HCT116 (cell line): ENCODE results near the gene CAB39.

ENCODE experiments used
- CEBPB ChIP-seq: IDR thresholded peaks from 2 replicates; pipeline ENCODE4 v1.6.1; 2012; ENCODE audit warnings: low read depth
- EGR1 ChIP-seq: IDR thresholded peaks from 2 replicates; pipeline ENCODE4 v1.6.1; 2012; ENCODE audit warnings: low read depth
- EZH2 ChIP-seq: fragments of 200-600 bp; sonication (generic); IDR thresholded peaks from 2 replicates; pipeline ENCODE4 v1.6.1; 2017; ENCODE audit warnings: antibody characterized with exemption, mixed run types
- EZH2phosphoT487 ChIP-seq: fragments of 200-600 bp; IDR thresholded peaks from 2 replicates; pipeline ENCODE4 v1.6.1; 2018; ENCODE audit warnings: antibody characterized with exemption, borderline replicate concordance
- JUND ChIP-seq: IDR thresholded peaks from 2 replicates; pipeline ENCODE4 v1.6.1; 2012
- POLR2A ChIP-seq: IDR thresholded peaks from 2 replicates; pipeline ENCODE4 v1.7.0; 2011; ENCODE audit warnings: borderline replicate concordance; ENCODE audit not compliant: insufficient read depth, insufficient read length; ENCODE audit errors: extremely low read depth
- POLR2AphosphoS5 ChIP-seq: IDR thresholded peaks from 2 replicates; pipeline ENCODE4 v1.6.1; 2011; ENCODE audit warnings: mild to moderate bottlenecking, low read depth, low read length, moderate library complexity
- SP1 ChIP-seq: IDR thresholded peaks from 2 replicates; pipeline ENCODE4 v1.6.1; 2012; ENCODE audit warnings: low read depth
- YY1 ChIP-seq: IDR thresholded peaks from 2 replicates; pipeline ENCODE4 v1.6.1; 2011; ENCODE audit warnings: low read length, low read depth, moderate library complexity, mild to moderate bottlenecking; ENCODE audit not compliant: insufficient replicate concordance; ENCODE audit errors: extremely low read depth
- ZBTB33 ChIP-seq: IDR thresholded peaks from 2 replicates; pipeline ENCODE4 v1.6.1; 2011; ENCODE audit warnings: mild to moderate bottlenecking, low read length, moderate library complexity; ENCODE audit not compliant: insufficient replicate concordance; ENCODE audit errors: extremely low read depth
- TF ChIP-seq, protein P1 (sequence below), 3 experiments: fragments of 200-600 bp in 1 of 3; sonication (generic) in 1 of 3; IDR thresholded peaks in 2 of 3; conservative IDR thresholded peaks in 1 of 3; 2 replicates each; pipeline ENCODE4 v1.5.1; 2012 to 2017; ENCODE audit warnings: low read depth in 2 of 3, low read length in 2 of 3, antibody characterized with exemption in 1 of 3, borderline replicate concordance in 1 of 3, control low read depth in 1 of 3, mild to moderate bottlenecking in 1 of 3, mixed read lengths in 1 of 3, mixed run types in 1 of 3, moderate library complexity in 1 of 3; ENCODE audit not compliant: insufficient read depth in 1 of 3

- TF ChIP-seq EZH2: no peak
- no peak for TF ChIP-seq CEBPB
- TF ChIP-seq, protein P1, sequence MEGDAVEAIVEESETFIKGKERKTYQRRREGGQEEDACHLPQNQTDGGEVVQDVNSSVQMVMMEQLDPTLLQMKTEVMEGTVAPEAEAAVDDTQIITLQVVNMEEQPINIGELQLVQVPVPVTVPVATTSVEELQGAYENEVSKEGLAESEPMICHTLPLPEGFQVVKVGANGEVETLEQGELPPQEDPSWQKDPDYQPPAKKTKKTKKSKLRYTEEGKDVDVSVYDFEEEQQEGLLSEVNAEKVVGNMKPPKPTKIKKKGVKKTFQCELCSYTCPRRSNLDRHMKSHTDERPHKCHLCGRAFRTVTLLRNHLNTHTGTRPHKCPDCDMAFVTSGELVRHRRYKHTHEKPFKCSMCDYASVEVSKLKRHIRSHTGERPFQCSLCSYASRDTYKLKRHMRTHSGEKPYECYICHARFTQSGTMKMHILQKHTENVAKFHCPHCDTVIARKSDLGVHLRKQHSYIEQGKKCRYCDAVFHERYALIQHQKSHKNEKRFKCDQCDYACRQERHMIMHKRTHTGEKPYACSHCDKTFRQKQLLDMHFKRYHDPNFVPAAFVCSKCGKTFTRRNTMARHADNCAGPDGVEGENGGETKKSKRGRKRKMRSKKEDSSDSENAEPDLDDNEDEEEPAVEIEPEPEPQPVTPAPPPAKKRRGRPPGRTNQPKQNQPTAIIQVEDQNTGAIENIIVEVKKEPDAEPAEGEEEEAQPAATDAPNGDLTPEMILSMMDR (IDR thresholded peaks at IDR 0.05 in 2 of 3, conservative IDR thresholded peaks at IDR 0.05 in 1 of 3; ENCODE audit: borderline replicate concordance in 1 of 3, insufficient read depth in 1 of 3, low read depth in 2 of 3, low read length in 2 of 3): no peak
- TF ChIP-seq ZBTB33: no peak
- no peak for TF ChIP-seq YY1
- TF ChIP-seq JUND: no peak
- TF ChIP-seq POLR2A: no peak
- no peak for TF ChIP-seq SP1
- no peak for TF ChIP-seq POLR2AphosphoS5
- no peak for TF ChIP-seq EZH2phosphoT487
- TF ChIP-seq EGR1: no peak
These were observed 25.2 kb downstream of the CAB39 start for GRCh38 chr2:230737791-230738226.
